Spinal cord (tissue), 10 donors: Measurements from ENCODE around the gene SLC2A10. TPM values are rescaled to one million over a fixed set of nuclear protein-coding genes. Genes with fewer than 3 reads are reported as not detected.
"Not testable (repeated sequence)": the region's sequence is repeated elsewhere in the genome, so short reads cannot be mapped to it uniquely, and the experiment has no call there.

Experiments
- DNase-seq, 6 donors: peaks; one replicate each; pipeline versions ENCODE4 v3.0.0 to v3.0.0-alpha.2; 2013 to 2015; ENCODE audit warnings: low spot score in 6 of 6, low read depth in 4 of 6
- H3K27ac ChIP-seq: one replicate; pipeline ENCODE4 v1.5.1; 2013; ENCODE audit warnings: low read depth, low read length, control low read depth
- H3K27me3 ChIP-seq: one replicate; pipeline ENCODE4 v1.6.1; 2013; ENCODE audit warnings: low read length; ENCODE audit not compliant: control insufficient read depth, insufficient read depth
- H3K36me3 ChIP-seq: one replicate; pipeline ENCODE4 v1.6.1; 2013; ENCODE audit warnings: low read length; ENCODE audit not compliant: control insufficient read depth, insufficient read depth
- H3K4me1 ChIP-seq: one replicate; pipeline ENCODE4 v1.6.1; 2013; ENCODE audit warnings: low read length; ENCODE audit not compliant: control insufficient read depth, insufficient read depth
- H3K4me3 ChIP-seq: one replicate; pipeline ENCODE4 v1.5.1; 2013; ENCODE audit warnings: low read depth, low read length, control low read depth
- H3K9me3 ChIP-seq: one replicate; pipeline ENCODE4 v1.6.1; 2013; ENCODE audit warnings: low read length; ENCODE audit not compliant: control insufficient read depth, insufficient read depth
- WGBS: methylation state at CpG from one replicate; pipeline ENCODE4 v1.1.5; 2013; ENCODE audit warnings: missing lambda C conversion rate; ENCODE audit not compliant: insufficient coverage; 5-methylcytosine and 5-hydroxymethylcytosine counted together
- polyA plus RNA-seq, 2 donors: library from polyadenylated mRNA; unstranded; fragments of 120-200 nt; gene quantifications; one replicate each; pipeline ENCODE4 v1.2.1, GENCODE V29; 2013; ENCODE audit not compliant: insufficient read length in 2 of 2
- total RNA-seq, 2 donors: library from RNA; depleted of rRNA in 1 of 2; stranded (reverse); fragments of 120-200 nt in 1 of 2; fragments of >200 nt in 1 of 2; gene quantifications; one replicate each; pipeline versions ENCODE4 v1.2.3 to v1.2.4, GENCODE V29; 2013 to 2014
- donor health status: healthy.

The SLC2A10 gene
- total and polyA plus RNA-seq, 4 donors = 14.6 to 31.1 (median 17.3) TPM

- no peaks in the 10 kb centered on the region for H3K27me3 ChIP-seq
- no peak for DNase-seq
- H3K27ac ChIP-seq = no peak overlapping the region
- WGBS = 100% methylated on average over 2 of the region's 3 CpGs
- no peaks in the 10 kb centered on the region for H3K36me3 ChIP-seq
- no peak overlapping the region for H3K4me3 ChIP-seq
- H3K9me3 ChIP-seq = peaks cover 2% of the 10 kb centered on the region
- peaks cover 10% of the 10 kb centered on the region for H3K4me1 ChIP-seq
These were observed 37.4 kb upstream of the SLC2A10 start for GRCh38 chr20:46671866-46672542.

DNA sequence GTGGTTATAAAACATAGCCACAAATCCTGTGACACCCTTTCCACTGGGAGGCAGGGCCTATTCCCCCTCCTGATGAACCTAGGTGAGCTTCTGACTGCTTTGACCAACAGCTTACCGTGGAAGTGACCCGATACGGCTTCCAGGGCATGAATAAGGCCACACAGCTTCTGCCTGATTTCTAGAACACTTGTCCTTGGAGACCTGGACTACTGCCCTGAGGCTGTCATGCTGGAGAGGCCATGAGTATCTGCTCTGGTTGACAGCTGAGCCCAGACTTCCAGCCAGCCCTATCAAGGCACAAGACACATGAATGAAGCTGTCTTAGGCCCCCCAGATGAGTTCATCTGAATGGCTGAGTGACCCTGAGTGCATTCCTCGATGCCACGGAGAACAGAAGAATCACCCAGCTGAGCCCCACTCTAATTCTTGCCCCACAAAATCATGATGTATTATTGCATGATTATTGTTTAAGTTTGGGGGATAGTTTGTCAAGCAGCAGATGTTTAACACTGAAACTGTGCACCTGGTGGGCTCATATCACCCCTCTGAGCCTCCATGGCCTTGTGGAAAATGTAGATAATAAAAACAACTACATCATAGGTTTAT, 36.8 kb upstream of the SLC2A10 start:
- Histone ChIP-seq H3K4me3 (no peak overlapping the region), H3K36me3 (no peaks in the 10 kb centered on the region), H3K9me3 (peaks cover 2% of the 10 kb centered on the region), H3K27me3 (no peaks in the 10 kb centered on the region), H3K4me1 (peaks cover 10% of the 10 kb centered on the region), H3K27ac (no peak overlapping the region)
- DNase-seq = no peak
- 80% methylated on average over 3 of the region's 5 CpGs for WGBS

DNA sequence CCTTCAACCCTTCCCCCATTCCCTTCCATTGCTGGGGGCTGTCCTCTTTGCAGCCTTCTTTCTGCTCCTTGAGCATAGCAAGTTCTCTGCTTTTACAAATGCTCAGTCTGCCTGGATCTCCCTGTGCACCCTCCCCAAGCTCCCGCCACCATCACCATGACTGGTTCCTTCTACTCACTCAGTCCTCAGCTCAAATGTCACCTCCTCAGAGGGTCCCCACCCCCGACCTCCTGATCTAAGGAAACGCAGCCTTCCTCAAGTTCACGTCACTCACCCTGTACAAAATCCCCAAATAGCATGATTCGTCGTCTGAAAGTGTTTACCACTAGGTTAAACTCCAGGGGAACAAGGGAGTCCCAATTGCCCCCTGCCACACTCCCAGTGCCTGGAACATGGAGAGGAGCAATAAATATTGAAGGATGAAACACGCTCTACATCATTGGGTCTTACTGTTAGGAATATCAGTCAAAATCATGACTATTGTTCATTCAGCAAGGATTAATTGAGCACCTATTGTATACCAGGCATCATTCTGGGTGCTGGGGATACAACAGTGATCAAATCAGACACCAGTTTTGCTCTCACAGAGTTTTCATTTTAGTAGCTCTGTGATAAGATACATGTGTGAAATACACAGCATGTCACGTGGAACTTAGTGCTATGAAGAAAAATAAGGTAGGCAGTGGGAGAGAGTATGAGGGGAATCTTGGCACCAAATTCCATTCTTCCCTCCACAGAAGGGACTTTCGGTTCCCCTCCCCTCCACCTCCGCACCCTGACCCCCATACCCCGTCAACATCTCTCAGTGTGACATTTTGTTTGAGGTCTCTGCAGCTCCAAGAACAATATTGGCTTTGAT, 35.8 kb upstream of the SLC2A10 start:
- Histone ChIP-seq H3K4me1 (peaks cover 10% of the 10 kb centered on the region), H3K4me3 (no peak overlapping the region), H3K27ac (peak overlapping the region; percentile 45), H3K36me3 (no peaks in the 10 kb centered on the region), H3K9me3 (peaks cover 2% of the 10 kb centered on the region), H3K27me3 (no peaks in the 10 kb centered on the region)
- no peak for DNase-seq
- 73% methylated on average over 8 of the region's 11 CpGs for WGBS

DNA sequence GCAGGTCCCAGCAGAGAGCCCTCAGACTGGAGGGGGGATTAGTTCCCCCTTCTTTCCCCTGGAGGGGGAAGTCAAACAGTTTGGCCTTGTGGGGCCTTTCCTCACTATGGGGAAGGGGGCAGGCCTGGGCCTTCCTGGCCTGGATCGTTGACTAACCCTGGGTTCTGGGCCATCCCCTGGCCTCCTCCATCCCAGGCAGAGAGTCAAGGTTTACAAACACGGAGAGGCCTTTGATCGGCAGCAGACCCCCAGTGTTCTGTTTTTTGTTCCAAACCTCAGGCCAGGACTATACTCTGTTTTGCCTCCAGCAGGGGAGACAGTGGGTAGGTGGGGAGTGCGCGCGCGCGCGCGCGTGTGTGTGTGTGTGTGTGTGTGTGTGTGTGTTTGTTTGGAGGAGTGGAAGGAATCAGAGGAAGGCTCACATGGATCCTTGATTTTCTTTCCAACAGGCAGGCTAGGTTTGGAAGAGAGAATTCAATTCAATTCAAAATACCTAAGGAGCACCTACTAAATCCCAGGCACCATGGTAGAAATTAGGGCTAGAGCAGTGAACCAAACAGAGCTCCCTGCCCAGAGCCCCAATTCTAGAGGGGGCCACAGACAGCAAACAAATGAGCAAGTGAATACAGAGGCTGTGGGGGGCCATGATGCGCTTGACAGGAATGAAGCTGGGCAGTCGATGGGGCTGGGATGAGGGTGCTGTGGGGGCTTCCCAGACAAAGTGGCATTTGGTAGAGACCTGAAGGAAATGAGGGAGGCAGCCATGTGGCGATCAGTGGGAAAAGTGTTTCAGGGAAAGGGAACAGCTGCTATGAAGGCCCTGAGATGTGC, 35.0 kb upstream of the SLC2A10 start:
- H3K27me3 ChIP-seq = no peaks in the 10 kb centered on the region
- DNase-seq = peak in 1 of 6 donors; percentile 85
- H3K27ac ChIP-seq = peak overlapping the region; percentile 64
- 45% methylated on average over 14 of the region's 14 CpGs for WGBS
- no peak overlapping the region for H3K4me3 ChIP-seq
- H3K4me1 ChIP-seq = peaks cover 10% of the 10 kb centered on the region
- no peaks in the 10 kb centered on the region for H3K36me3 ChIP-seq
- H3K9me3 ChIP-seq = peaks cover 2% of the 10 kb centered on the region

DNA sequence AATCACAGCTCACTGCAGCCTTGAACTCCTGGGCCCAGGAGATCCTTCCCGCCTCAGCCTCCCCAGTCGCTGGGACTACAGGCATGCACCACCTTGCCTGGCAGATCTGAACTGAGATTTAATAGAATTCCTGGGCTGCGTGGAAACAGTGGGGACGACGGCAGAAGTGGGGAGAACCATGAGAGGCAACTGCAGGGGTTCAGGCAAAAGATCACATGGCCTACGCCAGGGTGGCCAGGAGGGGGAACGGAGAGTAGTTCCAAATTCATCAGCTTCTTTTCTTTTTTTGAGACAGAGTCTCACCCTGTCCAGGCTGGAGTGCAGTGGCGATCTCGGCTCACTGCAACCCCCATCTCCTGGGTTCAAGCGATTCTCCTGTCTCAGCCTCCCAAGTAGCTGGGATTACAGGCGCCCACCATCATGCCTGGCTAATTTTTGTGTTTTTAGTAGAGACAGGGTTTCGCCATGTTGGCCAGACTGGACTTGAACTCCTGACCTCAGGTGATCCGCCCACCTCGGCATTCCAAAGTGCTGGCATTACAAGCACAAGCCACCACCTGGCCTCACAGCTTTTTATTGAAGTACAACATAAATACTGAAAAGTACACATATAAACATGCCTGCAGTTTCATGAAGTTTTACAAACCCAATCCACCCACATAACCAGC, 32.7 kb upstream of the SLC2A10 start:
- peaks cover 20% of the 10 kb centered on the region for H3K4me1 ChIP-seq
- not testable (repeated sequence) for H3K9me3 ChIP-seq, H3K4me3 ChIP-seq, H3K27me3 ChIP-seq, DNase-seq, H3K27ac ChIP-seq, H3K36me3 ChIP-seq
- 85% methylated on average over 9 of the region's 14 CpGs for WGBS

- no peak overlapping the region for H3K4me3 ChIP-seq
- no peaks in the 10 kb centered on the region for H3K9me3 ChIP-seq
- H3K4me1 ChIP-seq = peaks cover 20% of the 10 kb centered on the region
- DNase-seq = no peak
- H3K36me3 ChIP-seq = peaks cover 4% of the 10 kb centered on the region
- no CpG with 5 or more reads among the region's 5 CpGs for WGBS
- no peaks in the 10 kb centered on the region for H3K27me3 ChIP-seq
- no peak overlapping the region for H3K27ac ChIP-seq
These were observed 31.8 kb upstream of the SLC2A10 start for GRCh38 chr20:46677608-46678007.

- DNase-seq = no peak
- no peak overlapping the region for H3K27ac ChIP-seq
- WGBS = 87% methylated on average over 3 of the region's 4 CpGs
- peaks cover 24% of the 10 kb centered on the region for H3K4me1 ChIP-seq
- no peaks in the 10 kb centered on the region for H3K9me3 ChIP-seq
- H3K36me3 ChIP-seq = peaks cover 4% of the 10 kb centered on the region
- H3K27me3 ChIP-seq = no peaks in the 10 kb centered on the region
- no peak overlapping the region for H3K4me3 ChIP-seq
These were observed 30.9 kb upstream of the SLC2A10 start for GRCh38 chr20:46678516-46678915.

GRCh38 chr20:46680684-46681031, 28.8 kb upstream of the SLC2A10 start:
- WGBS = 93% methylated on average over 2 of the region's 2 CpGs
- Histone ChIP-seq H3K4me3 (no peak overlapping the region), H3K4me1 (peaks cover 19% of the 10 kb centered on the region), H3K27me3 (no peaks in the 10 kb centered on the region), H3K36me3 (peaks cover 4% of the 10 kb centered on the region), H3K9me3 (no peaks in the 10 kb centered on the region), H3K27ac (no peak overlapping the region)
- no peak for DNase-seq
